ENCODE results near the gene NTRK3. TPM values are rescaled to one million over a fixed set of nuclear protein-coding genes. Genes with fewer than 3 reads are reported as not detected.

The NTRK3 gene
- total and polyA plus RNA-seq, 2 of the 8 experiments (the other 6 are each of a cell fraction or from before 2014, with no cell fraction given), result 4.5 to 6.8 TPM

DNA sequence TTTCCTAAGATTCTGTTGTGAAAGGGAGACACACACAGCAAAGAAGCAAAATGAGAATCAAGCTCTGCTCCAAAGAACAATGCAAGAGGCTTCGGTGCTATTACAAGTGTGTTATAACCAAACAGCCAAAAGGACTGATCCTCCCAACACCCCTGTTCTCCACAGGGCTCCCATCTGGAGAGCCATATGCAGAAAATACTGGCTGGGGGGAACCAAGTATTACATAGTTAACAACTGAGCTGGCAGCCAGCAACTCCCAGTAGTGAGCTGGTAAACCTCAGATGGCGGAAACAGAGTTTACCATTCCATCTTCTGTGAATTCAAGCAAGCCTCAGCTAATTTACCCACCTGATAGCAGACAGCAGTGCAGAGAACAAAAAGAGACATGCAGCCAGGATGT is 156.4 kb downstream of the NTRK3 start:
- H2BK20ac ChIP-seq (ENCODE audit: low read length), result no peak overlapping the region
- no peak overlapping the region for H3K9ac ChIP-seq (replicated peaks in 1 of 4; ENCODE audit: extremely low read depth in 1 of 4, low read depth in 3 of 4, low read length in 3 of 4)
- H2BK5ac ChIP-seq (ENCODE audit: low read depth, low read length), result no peak overlapping the region
- no peak overlapping the region for H3K27ac ChIP-seq (ENCODE audit: low read depth, low read length)
- H2BK12ac ChIP-seq (ENCODE audit: low read depth, low read length), result no peak overlapping the region
- no peaks in the 10 kb centered on the region for H3K23me2 ChIP-seq (ENCODE audit: low read depth, low read length)
- no peak overlapping the region for H4K8ac ChIP-seq (ENCODE audit: extremely low read depth, insufficient read depth, low read length)
- no peak overlapping the region for H2AFZ ChIP-seq (ENCODE audit: low read length)
- FAIRE-seq, result no peak
- H3K4me3 ChIP-seq (ENCODE audit: extremely low read depth in 1 of 4, insufficient read depth in 2 of 4, low read depth in 3 of 4, low read length in 4 of 4), result no peak overlapping the region
- H3K79me1 ChIP-seq (ENCODE audit: low read depth, low read length), result no peaks in the 10 kb centered on the region
- ChIA-PET CTCF (ENCODE audit: partially characterized antibody) (interaction anchor here (0.9 to 2.3 kb wide), 3 partner anchors 46 to 147 kb away, joined by 3 to 8 read pairs (median 3); no protein-coding TSS in a partner anchor), POLR2A (ENCODE audit: partially characterized antibody) (no interaction called here)
- 93% methylated on average over 2 of the region's 2 CpGs; no CpG with 5 or more reads in 1 of the 2 experiments for WGBS, 2 experiments (ENCODE audit: extremely low coverage in 1 of 2, insufficient coverage in 1 of 2, insufficient read length in 1 of 2, insufficient replicate concordance in 2 of 2, low coverage in 1 of 2, low lambda C conversion rate in 2 of 2, missing lambda C conversion rate in 1 of 2)
- H3K79me2 ChIP-seq (ENCODE audit: control insufficient read depth in 1 of 2, insufficient read depth in 2 of 2, low read length in 2 of 2), result no peaks in the 10 kb centered on the region
- no peak overlapping the region for H3K23ac ChIP-seq (ENCODE audit: insufficient read length)
- no peak overlapping the region for H3K4ac ChIP-seq (replicated peaks; ENCODE audit: insufficient read length, low read depth, low read length)
- H4K91ac ChIP-seq (replicated peaks; ENCODE audit: insufficient read length, low read length), result no peak overlapping the region
- no peak overlapping the region for H2AK5ac ChIP-seq (ENCODE audit: low read depth, low read length)
- no peak for DNase-seq (ENCODE audit: low read depth in 1 of 2, low spot score in 2 of 2)
- no peak overlapping the region for H3K4me2 ChIP-seq (ENCODE audit: insufficient read depth in 1 of 2, low read depth in 2 of 2, low read length in 2 of 2)
- no peaks in the 10 kb centered on the region for H3K4me1 ChIP-seq (replicated peaks in 1 of 4; ENCODE audit: control insufficient read depth in 3 of 4, insufficient read depth in 4 of 4, low read length in 3 of 4)
- H3K36me3 ChIP-seq (ENCODE audit: control insufficient read depth in 2 of 4, insufficient read depth in 4 of 4, low read length in 3 of 4), result no peaks in the 10 kb centered on the region
- H3K14ac ChIP-seq (ENCODE audit: insufficient read length), result no peak overlapping the region
- H4K5ac ChIP-seq (ENCODE audit: insufficient read length, low read depth, low read length), result no peak overlapping the region
- no peak overlapping the region for H2BK15ac ChIP-seq (ENCODE audit: low read length)
- no peak overlapping the region for H3K18ac ChIP-seq (ENCODE audit: extremely low read depth, low read length)
- no peaks in the 10 kb centered on the region for H4K20me1 ChIP-seq (replicated peaks in 1 of 2; ENCODE audit: control insufficient read depth in 1 of 2, insufficient read depth in 2 of 2, low read length in 2 of 2)
- H3K9me3 ChIP-seq (ENCODE audit: insufficient read depth in 2 of 2, low read depth in 1 of 2, low read length in 1 of 2), result no peaks in the 10 kb centered on the region
- no peak overlapping the region for H3K56ac ChIP-seq (replicated peaks; ENCODE audit: insufficient read length, low read depth, low read length)
- no peak overlapping the region for H2BK120ac ChIP-seq (replicated peaks; ENCODE audit: low read depth, low read length)
- H3K27me3 ChIP-seq (replicated peaks in 1 of 4; ENCODE audit: control insufficient read depth in 3 of 4, extremely low read depth in 1 of 4, insufficient read depth in 3 of 4, low read length in 3 of 4), result no peaks in the 10 kb centered on the region
- TF ChIP-seq TAF1 (IDR thresholded peaks at IDR 0.05; ENCODE audit: low read depth, low read length) (no peak), CREB1 (IDR thresholded peaks at IDR 0.05) (no peak), CTBP2 (IDR thresholded peaks at IDR 0.05; ENCODE audit: borderline replicate concordance, insufficient read depth, insufficient read length, low read length) (no peak), RNF2 (IDR thresholded peaks at IDR 0.05; ENCODE audit: borderline replicate concordance, low read depth, low read length, missing control alignments, poor library complexity, severe bottlenecking) (no peak), POU5F1 (IDR thresholded peaks at IDR 0.05; ENCODE audit: low read depth, low read length) (no peak), KDM1A (IDR thresholded peaks at IDR 0.05; ENCODE audit: borderline replicate concordance, low read length) (no peak), GTF2F1 (IDR thresholded peaks at IDR 0.05; ENCODE audit: borderline replicate concordance, low read depth, low read length) (no peak), YY1 (IDR thresholded peaks at IDR 0.05; ENCODE audit: low read depth, low read length) (no peak), CHD1 (IDR thresholded peaks at IDR 0.05; ENCODE audit: low read depth, low read length) (no peak), TBP (IDR thresholded peaks at IDR 0.05; ENCODE audit: low read depth, low read length) (no peak), SAP30 (IDR thresholded peaks at IDR 0.05; ENCODE audit: insufficient read depth, insufficient replicate concordance, low read length) (no peak)
- TF ChIP-seq, protein P1, sequence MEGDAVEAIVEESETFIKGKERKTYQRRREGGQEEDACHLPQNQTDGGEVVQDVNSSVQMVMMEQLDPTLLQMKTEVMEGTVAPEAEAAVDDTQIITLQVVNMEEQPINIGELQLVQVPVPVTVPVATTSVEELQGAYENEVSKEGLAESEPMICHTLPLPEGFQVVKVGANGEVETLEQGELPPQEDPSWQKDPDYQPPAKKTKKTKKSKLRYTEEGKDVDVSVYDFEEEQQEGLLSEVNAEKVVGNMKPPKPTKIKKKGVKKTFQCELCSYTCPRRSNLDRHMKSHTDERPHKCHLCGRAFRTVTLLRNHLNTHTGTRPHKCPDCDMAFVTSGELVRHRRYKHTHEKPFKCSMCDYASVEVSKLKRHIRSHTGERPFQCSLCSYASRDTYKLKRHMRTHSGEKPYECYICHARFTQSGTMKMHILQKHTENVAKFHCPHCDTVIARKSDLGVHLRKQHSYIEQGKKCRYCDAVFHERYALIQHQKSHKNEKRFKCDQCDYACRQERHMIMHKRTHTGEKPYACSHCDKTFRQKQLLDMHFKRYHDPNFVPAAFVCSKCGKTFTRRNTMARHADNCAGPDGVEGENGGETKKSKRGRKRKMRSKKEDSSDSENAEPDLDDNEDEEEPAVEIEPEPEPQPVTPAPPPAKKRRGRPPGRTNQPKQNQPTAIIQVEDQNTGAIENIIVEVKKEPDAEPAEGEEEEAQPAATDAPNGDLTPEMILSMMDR (IDR thresholded peaks at IDR 0.05; ENCODE audit: control extremely low read depth in 1 of 3, insufficient read depth in 1 of 3, low read depth in 1 of 3, low read length in 3 of 3), result no peak
